Uterus (tissue), 4 donors: ENCODE measurements around the gene TMEM59. TPM values are rescaled to one million over a fixed set of nuclear protein-coding genes. Genes with fewer than 3 reads are reported as not detected.
A peak's percentile ranks its signal among the peaks of the same experiment; 100 is the strongest.

Experiments used
- DNase-seq, 2 donors: peaks; one replicate each; pipeline ENCODE4 v3.0.0-alpha.2; 2019 to 2020
- H3K27ac ChIP-seq, 2 donors: fragments of 200-600 bp; sonication (generic); 1 replicate in 1 of 2; 2 replicates in 1 of 2; pipeline ENCODE4 v1.5.1; 2016 to 2018
- H3K27me3 ChIP-seq, 2 donors: fragments of 200-600 bp; sonication (generic); one replicate each; pipeline ENCODE4 v1.5.1; 2018 to 2019; ENCODE audit warnings: control low read depth in 1 of 2
- H3K36me3 ChIP-seq, 2 donors: fragments of 200-600 bp; sonication (generic); one replicate each; pipeline ENCODE4 v1.5.1; 2019; ENCODE audit warnings: control low read depth in 1 of 2
- H3K4me1 ChIP-seq, 2 donors: fragments of 200-600 bp; sonication (generic); one replicate each; pipeline ENCODE4 v1.5.1; 2018 to 2019; ENCODE audit warnings: control low read depth in 1 of 2
- H3K4me3 ChIP-seq, 2 donors: fragments of 200-600 bp; sonication (generic); 1 replicate in 1 of 2; 2 replicates in 1 of 2; pipeline ENCODE4 v1.5.1; 2018 to 2019; ENCODE audit warnings: mild to moderate bottlenecking in 1 of 2
- H3K9me3 ChIP-seq, 2 donors: fragments of 200-600 bp; sonication (generic); one replicate each; pipeline ENCODE4 v1.5.1; 2019; ENCODE audit warnings: control low read depth in 1 of 2
- POLR2A ChIP-seq, 2 donors: fragments of 450-650 bp; IDR thresholded peaks; one replicate each; pipeline ENCODE4 v1.6.1; 2016; ENCODE audit warnings: antibody characterized with exemption in 2 of 2, mild to moderate bottlenecking in 1 of 2, moderate library complexity in 1 of 2
- intact Hi-C: fragments of 100-400 bp; cut with DNase I; formaldehyde crosslinking; loops from one replicate; pipeline ENCODE4 v1.15.1; 2023; ENCODE audit warnings: low total_unique reads
- total RNA-seq, 4 donors: library from RNA; depleted of rRNA in 3 of 4; stranded (reverse); fragments of >200 nt in 3 of 4; gene quantifications; one replicate each; pipeline versions ENCODE4 v1.1.0 to v1.2.4, GENCODE V29; 2014 to 2023
- TF ChIP-seq, protein P1 (sequence below), 4 experiments: fragments of 200-600 bp in 2 of 4; fragments of 450-650 bp in 2 of 4; sonication (generic) in 2 of 4; IDR thresholded peaks; one replicate each; pipeline ENCODE4 v1.5.1; 2016 to 2019; ENCODE audit warnings: antibody characterized with exemption in 4 of 4, mild to moderate bottlenecking in 2 of 4, moderate library complexity in 1 of 4
- donor health status: DM: yes; HTN: yes; CAD: no.

Gene TMEM59
- total RNA-seq, 4 donors from 2014 or later: 82.2 to 327 (median 301) TPM

GRCh38 chr1:53987880-53988279, 65.1 kb downstream of the TMEM59 start:
- no peak overlapping the region for H3K27ac ChIP-seq
- H3K4me3 ChIP-seq: no peak overlapping the region
- H3K4me1 ChIP-seq: no peaks in the 10 kb centered on the region
- H3K9me3 ChIP-seq: no peaks in the 10 kb centered on the region
- H3K27me3 ChIP-seq: no peaks in the 10 kb centered on the region
- intact Hi-C loops: no loop called here
- H3K36me3 ChIP-seq: no peaks in the 10 kb centered on the region
- no peak for DNase-seq
- TF ChIP-seq, protein P1, sequence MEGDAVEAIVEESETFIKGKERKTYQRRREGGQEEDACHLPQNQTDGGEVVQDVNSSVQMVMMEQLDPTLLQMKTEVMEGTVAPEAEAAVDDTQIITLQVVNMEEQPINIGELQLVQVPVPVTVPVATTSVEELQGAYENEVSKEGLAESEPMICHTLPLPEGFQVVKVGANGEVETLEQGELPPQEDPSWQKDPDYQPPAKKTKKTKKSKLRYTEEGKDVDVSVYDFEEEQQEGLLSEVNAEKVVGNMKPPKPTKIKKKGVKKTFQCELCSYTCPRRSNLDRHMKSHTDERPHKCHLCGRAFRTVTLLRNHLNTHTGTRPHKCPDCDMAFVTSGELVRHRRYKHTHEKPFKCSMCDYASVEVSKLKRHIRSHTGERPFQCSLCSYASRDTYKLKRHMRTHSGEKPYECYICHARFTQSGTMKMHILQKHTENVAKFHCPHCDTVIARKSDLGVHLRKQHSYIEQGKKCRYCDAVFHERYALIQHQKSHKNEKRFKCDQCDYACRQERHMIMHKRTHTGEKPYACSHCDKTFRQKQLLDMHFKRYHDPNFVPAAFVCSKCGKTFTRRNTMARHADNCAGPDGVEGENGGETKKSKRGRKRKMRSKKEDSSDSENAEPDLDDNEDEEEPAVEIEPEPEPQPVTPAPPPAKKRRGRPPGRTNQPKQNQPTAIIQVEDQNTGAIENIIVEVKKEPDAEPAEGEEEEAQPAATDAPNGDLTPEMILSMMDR (IDR thresholded peaks at IDR 0.05): no peak
- TF ChIP-seq POLR2A (IDR thresholded peaks at IDR 0.05): no peak

DNA sequence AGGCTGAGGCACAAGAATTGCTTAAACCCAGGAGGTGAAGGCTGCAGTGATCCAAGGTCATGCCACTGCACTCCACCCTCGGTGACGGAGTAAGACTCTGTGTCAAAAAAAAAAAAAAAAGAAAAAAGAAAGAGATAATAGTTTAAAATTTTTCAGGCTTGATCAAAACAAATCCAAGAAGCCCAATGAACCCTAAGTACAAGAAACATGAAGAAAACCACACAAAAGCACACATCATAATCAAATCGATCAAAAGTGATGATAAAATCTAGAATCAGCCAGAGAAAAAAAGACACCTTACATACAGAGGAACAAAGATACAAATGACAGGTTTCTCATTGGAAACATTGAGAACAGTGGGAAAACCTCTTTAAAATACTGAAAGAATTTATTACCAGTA, 66.5 kb downstream of the TMEM59 start:
- DNase-seq: no peak
- H3K9me3 ChIP-seq: no peaks in the 10 kb centered on the region
- H3K4me1 ChIP-seq: no peaks in the 10 kb centered on the region
- TF ChIP-seq, protein P1 (IDR thresholded peaks at IDR 0.05): no peak
- no peak for TF ChIP-seq POLR2A (IDR thresholded peaks at IDR 0.05)
- intact Hi-C loops: no loop called here
- H3K27me3 ChIP-seq: no peaks in the 10 kb centered on the region
- no peaks in the 10 kb centered on the region for H3K36me3 ChIP-seq
- H3K27ac ChIP-seq: no peak overlapping the region
- H3K4me3 ChIP-seq: no peak overlapping the region

DNA sequence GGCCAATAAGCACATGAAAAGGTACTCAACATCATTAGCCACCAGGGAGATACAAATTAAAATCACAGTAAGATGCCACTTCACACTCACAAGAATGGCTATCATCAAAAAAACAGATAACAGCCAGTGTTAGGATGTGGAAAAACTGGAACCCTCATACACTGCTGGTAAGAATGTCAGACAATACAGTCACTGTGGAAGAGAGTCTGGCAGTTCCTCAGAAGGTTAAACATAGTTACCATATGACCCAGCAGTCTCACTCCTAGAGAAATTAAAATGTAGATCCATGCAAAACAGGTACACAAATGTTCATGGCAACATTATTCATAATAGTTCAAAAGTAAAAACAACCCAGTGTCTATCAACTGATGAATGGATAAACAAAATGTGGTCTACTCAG, 68.3 kb downstream of the TMEM59 start:
- H3K27ac ChIP-seq: no peak overlapping the region
- no peaks in the 10 kb centered on the region for H3K9me3 ChIP-seq
- intact Hi-C loops: no loop called here
- H3K36me3 ChIP-seq: no peaks in the 10 kb centered on the region
- no peaks in the 10 kb centered on the region for H3K4me1 ChIP-seq
- no peak for TF ChIP-seq POLR2A (IDR thresholded peaks at IDR 0.05)
- TF ChIP-seq, protein P1 (IDR thresholded peaks at IDR 0.05): no peak
- no peaks in the 10 kb centered on the region for H3K27me3 ChIP-seq
- no peak for DNase-seq
- no peak overlapping the region for H3K4me3 ChIP-seq

GRCh38 chr1:53982763-53983104, 70.3 kb downstream of the TMEM59 start:
- Histone ChIP-seq H3K36me3 (no peaks in the 10 kb centered on the region), H3K9me3 (no peaks in the 10 kb centered on the region), H3K27ac (peak overlapping the region; percentile 78 to 85), H3K4me3 (peak overlapping the region; percentile 31 to 43), H3K27me3 (no peaks in the 10 kb centered on the region), H3K4me1 (no peaks in the 10 kb centered on the region)
- intact Hi-C loops: no loop called here
- TF ChIP-seq, protein P1 (IDR thresholded peaks at IDR 0.05): no peak
- TF ChIP-seq POLR2A (IDR thresholded peaks at IDR 0.05): no peak
- DNase-seq: no peak

DNA sequence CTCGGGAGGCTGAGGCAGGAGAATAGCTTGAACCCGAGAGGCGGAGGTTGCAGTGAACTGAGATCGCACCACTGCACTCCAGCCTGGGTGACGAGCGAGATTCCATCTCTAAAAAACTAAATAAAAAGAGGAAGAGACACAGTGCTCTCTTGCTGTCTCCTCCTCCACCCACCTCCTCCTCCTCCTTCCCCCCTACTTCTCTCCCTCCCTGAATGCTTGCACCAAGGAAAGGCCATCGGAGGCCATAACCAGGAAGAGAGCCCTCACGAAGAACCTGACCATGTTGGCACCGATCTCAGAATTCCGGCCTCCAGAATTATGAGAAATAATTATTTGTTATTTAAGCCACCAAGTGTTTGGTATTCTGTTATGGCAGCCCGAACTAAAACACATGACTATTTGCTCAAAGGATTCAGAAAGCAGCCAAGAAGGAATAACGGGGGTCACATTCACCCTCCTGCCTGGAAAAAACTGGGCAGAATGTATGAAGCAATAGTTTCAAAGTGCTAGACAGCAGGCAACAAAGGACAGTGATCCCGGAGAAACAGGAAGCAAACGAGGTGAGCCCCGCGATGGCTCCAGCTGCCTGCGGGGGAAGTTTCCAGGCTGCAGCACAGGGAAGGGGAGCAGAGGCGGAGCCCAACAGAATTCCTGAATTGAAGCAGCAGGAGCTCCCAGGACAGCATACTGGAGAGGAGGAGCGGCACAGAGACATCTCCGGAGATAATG, 70.8 kb downstream of the TMEM59 start:
- Histone ChIP-seq H3K4me1 (no peaks in the 10 kb centered on the region), H3K27ac (peak overlapping the region; percentile 78 to 85), H3K27me3 (no peaks in the 10 kb centered on the region), H3K9me3 (no peaks in the 10 kb centered on the region), H3K4me3 (peak overlapping the region; percentile 31 to 43), H3K36me3 (no peaks in the 10 kb centered on the region)
- peak; percentile 42 to 54 for DNase-seq
- intact Hi-C loops: no loop called here
- no peak for TF ChIP-seq POLR2A (IDR thresholded peaks at IDR 0.05)
- TF ChIP-seq, protein P1 (IDR thresholded peaks at IDR 0.05): no peak
